Measurements from ENCODE around the gene ZFR2.

- TF ChIP-seq TAF1 (conservative IDR thresholded peaks at IDR 0.05) (no peak), EGR1 (IDR thresholded peaks at IDR 0.05; ENCODE audit: low read depth in 2 of 2) (no peak), RAD21 (IDR thresholded peaks at IDR 0.05) (no peak), YY1 (IDR thresholded peaks at IDR 0.05) (no peak), RXRA (IDR thresholded peaks at IDR 0.05) (no peak), FOXA1 (IDR thresholded peaks at IDR 0.05) (no peak), NR2F2 (IDR thresholded peaks at IDR 0.05) (no peak)
- TF ChIP-seq, protein P1, sequence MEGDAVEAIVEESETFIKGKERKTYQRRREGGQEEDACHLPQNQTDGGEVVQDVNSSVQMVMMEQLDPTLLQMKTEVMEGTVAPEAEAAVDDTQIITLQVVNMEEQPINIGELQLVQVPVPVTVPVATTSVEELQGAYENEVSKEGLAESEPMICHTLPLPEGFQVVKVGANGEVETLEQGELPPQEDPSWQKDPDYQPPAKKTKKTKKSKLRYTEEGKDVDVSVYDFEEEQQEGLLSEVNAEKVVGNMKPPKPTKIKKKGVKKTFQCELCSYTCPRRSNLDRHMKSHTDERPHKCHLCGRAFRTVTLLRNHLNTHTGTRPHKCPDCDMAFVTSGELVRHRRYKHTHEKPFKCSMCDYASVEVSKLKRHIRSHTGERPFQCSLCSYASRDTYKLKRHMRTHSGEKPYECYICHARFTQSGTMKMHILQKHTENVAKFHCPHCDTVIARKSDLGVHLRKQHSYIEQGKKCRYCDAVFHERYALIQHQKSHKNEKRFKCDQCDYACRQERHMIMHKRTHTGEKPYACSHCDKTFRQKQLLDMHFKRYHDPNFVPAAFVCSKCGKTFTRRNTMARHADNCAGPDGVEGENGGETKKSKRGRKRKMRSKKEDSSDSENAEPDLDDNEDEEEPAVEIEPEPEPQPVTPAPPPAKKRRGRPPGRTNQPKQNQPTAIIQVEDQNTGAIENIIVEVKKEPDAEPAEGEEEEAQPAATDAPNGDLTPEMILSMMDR (IDR thresholded peaks at IDR 0.05; ENCODE audit: low read depth, low read length, missing input control) = no peak
- TF ChIP-seq, protein P2, sequence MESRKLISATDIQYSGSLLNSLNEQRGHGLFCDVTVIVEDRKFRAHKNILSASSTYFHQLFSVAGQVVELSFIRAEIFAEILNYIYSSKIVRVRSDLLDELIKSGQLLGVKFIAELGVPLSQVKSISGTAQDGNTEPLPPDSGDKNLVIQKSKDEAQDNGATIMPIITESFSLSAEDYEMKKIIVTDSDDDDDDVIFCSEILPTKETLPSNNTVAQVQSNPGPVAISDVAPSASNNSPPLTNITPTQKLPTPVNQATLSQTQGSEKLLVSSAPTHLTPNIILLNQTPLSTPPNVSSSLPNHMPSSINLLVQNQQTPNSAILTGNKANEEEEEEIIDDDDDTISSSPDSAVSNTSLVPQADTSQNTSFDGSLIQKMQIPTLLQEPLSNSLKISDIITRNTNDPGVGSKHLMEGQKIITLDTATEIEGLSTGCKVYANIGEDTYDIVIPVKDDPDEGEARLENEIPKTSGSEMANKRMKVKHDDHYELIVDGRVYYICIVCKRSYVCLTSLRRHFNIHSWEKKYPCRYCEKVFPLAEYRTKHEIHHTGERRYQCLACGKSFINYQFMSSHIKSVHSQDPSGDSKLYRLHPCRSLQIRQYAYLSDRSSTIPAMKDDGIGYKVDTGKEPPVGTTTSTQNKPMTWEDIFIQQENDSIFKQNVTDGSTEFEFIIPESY (IDR thresholded peaks at IDR 0.05) = no peak
- TF ChIP-seq, protein P3, sequence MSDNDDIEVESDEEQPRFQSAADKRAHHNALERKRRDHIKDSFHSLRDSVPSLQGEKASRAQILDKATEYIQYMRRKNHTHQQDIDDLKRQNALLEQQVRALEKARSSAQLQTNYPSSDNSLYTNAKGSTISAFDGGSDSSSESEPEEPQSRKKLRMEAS (IDR thresholded peaks at IDR 0.05) = no peak
Measured at GRCh38 chr19:3898426-3898825, 29.6 kb upstream of the ZFR2 start.
